H1 (cell line): ENCODE measurements around the gene STXBP2.

Source experiments
- CREB1 ChIP-seq: IDR thresholded peaks from 2 replicates; pipeline ENCODE4 v1.6.1; 2012; ENCODE audit warnings: inconsistent platforms
- CTCF ChIP-seq, 3 experiments: IDR thresholded peaks; 1 replicate in 2 of 3; 2 replicates in 1 of 3; pipeline versions ENCODE4 v1.5.1 to v1.6.1; 2011; ENCODE audit warnings: low read length in 3 of 3, mild to moderate bottlenecking in 3 of 3, inconsistent platforms in 2 of 3, low read depth in 1 of 3, moderate library complexity in 1 of 3; ENCODE audit not compliant: insufficient read depth in 1 of 3; ENCODE audit errors: control extremely low read depth in 1 of 3
- MAFK ChIP-seq: IDR thresholded peaks from 2 replicates; pipeline ENCODE4 v1.6.1; 2012; ENCODE audit warnings: low read depth, mild to moderate bottlenecking, improper control_type of control experiment, low read length
- POLR2AphosphoS5 ChIP-seq: IDR thresholded peaks from 2 replicates; pipeline ENCODE4 v1.6.1; 2011; ENCODE audit warnings: low read depth, low read length
- RAD21 ChIP-seq, 2 experiments: IDR thresholded peaks in 1 of 2; conservative IDR thresholded peaks in 1 of 2; 2 replicates each; pipeline ENCODE4 v1.6.1; 2011; ENCODE audit warnings: low read depth in 2 of 2, low read length in 2 of 2, improper control_type of control experiment in 1 of 2, inconsistent platforms in 1 of 2, mild to moderate bottlenecking in 1 of 2, moderate library complexity in 1 of 2
- SIN3A ChIP-seq, 2 experiments: IDR thresholded peaks in 1 of 2; conservative IDR thresholded peaks in 1 of 2; 2 replicates each; pipeline ENCODE4 v1.6.1; 2011 to 2012; ENCODE audit warnings: low read length in 2 of 2, improper control_type of control experiment in 1 of 2, low read depth in 1 of 2, mild to moderate bottlenecking in 1 of 2

DNA sequence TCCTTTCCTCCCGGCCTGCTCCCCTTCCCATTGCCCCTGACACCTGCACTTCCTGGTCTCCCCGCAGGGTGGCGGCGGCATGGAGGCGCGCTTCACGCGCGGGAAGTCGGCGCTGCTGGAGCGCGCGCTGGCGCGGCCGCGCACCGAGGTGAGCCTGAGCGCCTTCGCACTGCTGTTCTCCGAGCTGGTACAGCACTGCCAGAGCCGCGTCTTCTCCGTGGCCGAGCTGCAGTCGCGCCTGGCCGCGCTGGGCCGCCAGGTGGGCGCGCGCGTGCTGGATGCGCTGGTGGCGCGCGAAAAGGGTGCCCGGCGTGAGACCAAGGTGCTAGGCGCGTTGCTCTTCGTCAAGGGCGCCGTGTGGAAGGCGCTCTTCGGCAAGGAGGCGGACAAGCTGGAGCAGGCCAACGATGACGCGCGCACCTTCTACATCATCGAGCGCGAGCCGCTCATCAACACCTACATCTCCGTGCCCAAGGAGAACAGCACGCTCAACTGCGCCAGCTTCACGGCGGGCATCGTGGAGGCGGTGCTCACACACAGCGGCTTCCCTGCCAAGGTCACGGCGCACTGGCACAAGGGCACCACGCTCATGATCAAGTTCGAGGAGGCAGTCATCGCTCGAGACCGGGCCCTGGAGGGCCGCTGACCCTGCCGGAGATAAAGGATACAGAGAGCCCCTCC is 45.4 kb downstream of the STXBP2 start:
- no peak for TF ChIP-seq CREB1
- TF ChIP-seq POLR2AphosphoS5 = no peak
- no peak for TF ChIP-seq SIN3A (conservative IDR thresholded peaks at IDR 0.05 in 1 of 2, IDR thresholded peaks at IDR 0.05 in 1 of 2; ENCODE audit: low read depth in 1 of 2, low read length in 2 of 2)
- no peak; a peak in 1 of 4 replicates for TF ChIP-seq RAD21 (IDR thresholded peaks at IDR 0.05 in 1 of 2, conservative IDR thresholded peaks at IDR 0.05 in 1 of 2; ENCODE audit: low read depth in 2 of 2, low read length in 2 of 2)
- TF ChIP-seq CTCF (IDR thresholded peaks at IDR 0.05; ENCODE audit: control extremely low read depth in 1 of 3, insufficient read depth in 1 of 3, low read depth in 1 of 3, low read length in 3 of 3) = peak in 1 of 3 experiments; percentile 38; a peak in 1 of 4 replicates
- TF ChIP-seq MAFK = no peak
